NCI-H526 (cell line): ENCODE measurements around the gene RAPGEF3.

Experiments
- DNase-seq, 2 experiments: peaks; one replicate each; lab custom pipeline; 2025; lab: John Stamatoyannopoulos, UW

RAPGEF3 gene

GRCh38 chr12:47758834-47759690 lies at the start of gene RAPGEF3:
RAPGEF3 (minus strand) TSS chr12:47758880; CDS start chr12:47758556, 324 bp downstream.
- peak; percentile 19 to 76 for DNase-seq

GRCh38 chr12:47808050-47808449 lies 49.4 kb upstream of the RAPGEF3 start:
- DNase-seq = peak in 1 of 2 experiments; percentile 47

- no peak for DNase-seq
These were observed 48.7 kb upstream of the RAPGEF3 start for GRCh38 chr12:47807338-47807737.

- DNase-seq = no peak
These were observed 46.7 kb upstream of the RAPGEF3 start for GRCh38 chr12:47805417-47805816.

- DNase-seq = no peak
These were observed 45.5 kb upstream of the RAPGEF3 start for GRCh38 chr12:47804171-47804570.

GRCh38 chr12:47803191-47803875 lies 44.7 kb upstream of the RAPGEF3 start:
- no peak for DNase-seq

- DNase-seq = no peak
These were observed 43.6 kb upstream of the RAPGEF3 start for GRCh38 chr12:47802312-47802711.

GRCh38 chr12:47801904-47802246 lies 43.2 kb upstream of the RAPGEF3 start:
- DNase-seq = no peak

- DNase-seq = no peak
These were observed 42.7 kb upstream of the RAPGEF3 start for GRCh38 chr12:47801170-47801903.

GRCh38 chr12:47800582-47800981 lies 41.9 kb upstream of the RAPGEF3 start:
- DNase-seq = no peak

GRCh38 chr12:47799357-47799955 lies 40.8 kb upstream of the RAPGEF3 start:
- DNase-seq = no peak

- DNase-seq = no peak
These were observed 39.8 kb upstream of the RAPGEF3 start for GRCh38 chr12:47798382-47798948.

- peak in 1 of 2 experiments; percentile 68 for DNase-seq
These were observed 38.8 kb upstream of the RAPGEF3 start for GRCh38 chr12:47797441-47797840.

GRCh38 chr12:47795814-47796411 lies 37.2 kb upstream of the RAPGEF3 start:
- DNase-seq = no peak

- no peak for DNase-seq
These were observed 36.6 kb upstream of the RAPGEF3 start for GRCh38 chr12:47795121-47795813.

GRCh38 chr12:47794679-47795078 lies 36.0 kb upstream of the RAPGEF3 start:
- no peak for DNase-seq

- DNase-seq = no peak
These were observed 34.5 kb upstream of the RAPGEF3 start for GRCh38 chr12:47793015-47793681.

GRCh38 chr12:47791874-47792273 lies 33.2 kb upstream of the RAPGEF3 start:
- DNase-seq = no peak

- DNase-seq = no peak
These were observed 32.7 kb upstream of the RAPGEF3 start for GRCh38 chr12:47791351-47791746.

GRCh38 chr12:47790676-47791350 lies 32.1 kb upstream of the RAPGEF3 start:
- no peak for DNase-seq
